GM21576 (cell line): ENCODE data around the gene ZNF451.

Experiments used
- ATAC-seq: cut with Tn5 transposase; IDR thresholded peaks from one replicate; pipeline ENCODE4 v1.9.1; 2021; ENCODE audit warnings: mild to moderate bottlenecking, moderate library complexity; ENCODE audit not compliant: unreplicated experiment

ZNF451 gene

GRCh38 chr6:57147401-57147800 is 57.4 kb downstream of the ZNF451 start:
- no peak for ATAC-seq

GRCh38 chr6:57147955-57148858 is 58.2 kb downstream of the ZNF451 start:
- ATAC-seq = no peak

- ATAC-seq = no peak
Observed at GRCh38 chr6:57158658-57159057, 68.7 kb downstream of the ZNF451 start.

GRCh38 chr6:57159127-57159526 is 69.1 kb downstream of the ZNF451 start:
- no peak for ATAC-seq

- ATAC-seq = no peak
Observed at GRCh38 chr6:57162028-57162427, 72.0 kb downstream of the ZNF451 start.

GRCh38 chr6:57162516-57162915 is 72.5 kb downstream of the ZNF451 start:
- ATAC-seq = no peak

GRCh38 chr6:57163956-57164355 is 74.0 kb downstream of the ZNF451 start:
- no peak for ATAC-seq

- ATAC-seq = no peak
Observed at GRCh38 chr6:57165080-57165479, 75.1 kb downstream of the ZNF451 start.

- ATAC-seq = peak; percentile 87
Observed at GRCh38 chr6:57172136-57173055, 82.4 kb downstream of the ZNF451 start, which contains the start of gene BAG2. TSS of gene BAG2 (plus strand) at chr6:57172326. CDS start at chr6:57172698, 372 bp downstream.

- ATAC-seq = no peak
Observed at GRCh38 chr6:57173056-57173885, 83.3 kb downstream of the ZNF451 start.

GRCh38 chr6:57173886-57174510 is 84.0 kb downstream of the ZNF451 start:
- ATAC-seq = no peak

- no peak for ATAC-seq
Observed at GRCh38 chr6:57174511-57174907, 84.5 kb downstream of the ZNF451 start.

GRCh38 chr6:57177545-57178265 is 87.7 kb downstream of the ZNF451 start:
- no peak for ATAC-seq

GRCh38 chr6:57180596-57180995 is 90.6 kb downstream of the ZNF451 start:
- ATAC-seq = no peak

- no peak for ATAC-seq
Observed at GRCh38 chr6:57182017-57182432, 92.0 kb downstream of the ZNF451 start.

GRCh38 chr6:57183336-57183735 is 93.3 kb downstream of the ZNF451 start:
- ATAC-seq = no peak

GRCh38 chr6:57190140-57190539 is 100.2 kb downstream of the ZNF451 start:
- ATAC-seq = no peak

- no peak for ATAC-seq
Observed at GRCh38 chr6:57193177-57193576, 103.2 kb downstream of the ZNF451 start.

GRCh38 chr6:57195457-57195856 is 105.5 kb downstream of the ZNF451 start:
- ATAC-seq = no peak
